Smooth muscle cell of the pulmonary artery (primary cell): Measurements from ENCODE around the gene LRCH2. TPM values are rescaled to one million over a fixed set of nuclear protein-coding genes. Genes with fewer than 3 reads are reported as not detected.

Experiments used
- total RNA-seq: library from RNA; depleted of rRNA; stranded (reverse); fragments of >200 nt; gene quantifications from 2 replicates; pipeline ENCODE4 v1.2.3, GENCODE V29; 2014

The LRCH2 gene, protein sequence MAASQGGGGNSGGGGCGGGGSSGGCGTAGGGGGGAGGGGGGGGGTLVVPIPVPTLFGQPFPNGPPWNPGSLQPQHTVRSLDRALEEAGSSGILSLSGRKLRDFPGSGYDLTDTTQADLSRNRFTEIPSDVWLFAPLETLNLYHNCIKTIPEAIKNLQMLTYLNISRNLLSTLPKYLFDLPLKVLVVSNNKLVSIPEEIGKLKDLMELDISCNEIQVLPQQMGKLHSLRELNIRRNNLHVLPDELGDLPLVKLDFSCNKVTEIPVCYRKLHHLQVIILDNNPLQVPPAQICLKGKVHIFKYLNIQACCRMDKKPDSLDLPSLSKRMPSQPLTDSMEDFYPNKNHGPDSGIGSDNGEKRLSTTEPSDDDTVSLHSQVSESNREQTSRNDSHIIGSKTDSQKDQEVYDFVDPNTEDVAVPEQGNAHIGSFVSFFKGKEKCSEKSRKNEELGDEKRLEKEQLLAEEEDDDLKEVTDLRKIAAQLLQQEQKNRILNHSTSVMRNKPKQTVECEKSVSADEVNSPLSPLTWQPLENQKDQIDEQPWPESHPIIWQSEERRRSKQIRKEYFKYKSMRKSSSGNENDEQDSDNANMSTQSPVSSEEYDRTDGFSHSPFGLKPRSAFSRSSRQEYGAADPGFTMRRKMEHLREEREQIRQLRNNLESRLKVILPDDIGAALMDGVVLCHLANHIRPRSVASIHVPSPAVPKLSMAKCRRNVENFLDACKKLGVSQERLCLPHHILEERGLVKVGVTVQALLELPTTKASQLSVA
- total RNA-seq: 10.9 and 11.7 TPM in 2 replicates

GRCh38 chrX:115233497-115234455 is at the start of gene LRCH2:
LRCH2 (minus strand) TSS chrX:115234096; CDS start chrX:115234041, 55 bp downstream.

GRCh38 chrX:115189110-115189509 is 44.8 kb downstream of the LRCH2 start, which contains the start of gene RBMXL3:
RBMXL3 (plus strand) TSS chrX:115189410; CDS start chrX:115189442, 32 bp downstream.

Other genes with a start within 250 kb of the LRCH2 start
- gene IL13RA2, start 216.5 kb downstream of the LRCH2 start, total RNA-seq: 102 and 123 TPM in 2 replicates
- not detected in 2 replicates for gene RBMXL3, start 44.7 kb downstream of the LRCH2 start, total RNA-seq
- gene LUZP4, start 55.6 kb upstream of the LRCH2 start, total RNA-seq: not detected in 2 replicates